PC-9 (cell line): ENCODE measurements around the gene FBRSL1. TPM values are rescaled to one million over a fixed set of nuclear protein-coding genes. Genes with fewer than 3 reads are reported as not detected.
A peak's percentile ranks its signal among the peaks of the same experiment; 100 is the strongest.

Experiments used
- BruUV-seq: library from RNA; stranded (reverse); fragments of 400-500 nt; replicated peaks from 2 replicates; lab custom pipeline; 2021; lab: Mats Ljungman, UMichigan
- CTCF ChIA-PET: fragments of 300-600 bp; sonication (Branson Sonifier 250); formaldehyde crosslinking; loops from one replicate; lab custom pipeline; 2022; ENCODE audit warnings: antibody characterized with exemption; lab: Charles Lee
- POLR2A ChIA-PET: fragments of 300-600 bp; sonication (Branson Sonifier 250); formaldehyde crosslinking; loops from one replicate; lab custom pipeline; 2022; ENCODE audit warnings: antibody characterized with exemption; ENCODE audit not compliant: unreplicated experiment; lab: Charles Lee
- DNase-seq, 2 experiments: peaks; one replicate each; pipeline versions ENCODE4 v3.0.0 to v3.0.0-alpha.2; 2015 to 2022; ENCODE audit warnings: mixed read lengths in 1 of 2
- H2AFZ ChIP-seq: fragments of 200-600 bp; sonication (generic); 2 replicates; pipeline ENCODE4 v1.8.1; 2017; ENCODE audit warnings: antibody characterized with exemption
- H3F3A ChIP-seq: fragments of 200-600 bp; sonication (generic); 2 replicates; pipeline ENCODE4 v1.8.1; 2017; ENCODE audit warnings: antibody characterized with exemption, mild to moderate bottlenecking, low read depth; ENCODE audit not compliant: insufficient read depth
- H3K27ac ChIP-seq: fragments of 200-600 bp; sonication (generic); 2 replicates; pipeline ENCODE4 v1.6.1; 2016; ENCODE audit warnings: mixed run types
- H3K27me3 ChIP-seq: fragments of 200-600 bp; sonication (generic); 2 replicates; pipeline ENCODE4 v1.6.1; 2016; ENCODE audit warnings: low read depth, mixed run types; ENCODE audit not compliant: insufficient read depth
- H3K36me3 ChIP-seq: fragments of 200-600 bp; sonication (generic); 2 replicates; pipeline ENCODE4 v1.6.1; 2016; ENCODE audit warnings: low read depth, mixed run types
- H3K4me1 ChIP-seq: fragments of 200-600 bp; sonication (generic); replicated peaks from 2 replicates; pipeline ENCODE4 v1.6.1; 2016; ENCODE audit warnings: mixed run types; ENCODE audit not compliant: insufficient read depth
- H3K4me2 ChIP-seq: fragments of 200-600 bp; sonication (generic); 2 replicates; pipeline ENCODE4 v1.6.1; 2017; ENCODE audit warnings: mixed run types
- H3K4me3 ChIP-seq: fragments of 200-600 bp; sonication (generic); 2 replicates; pipeline ENCODE4 v1.6.1; 2016; ENCODE audit warnings: mixed run types
- H3K79me2 ChIP-seq: fragments of 200-600 bp; sonication (generic); 2 replicates; pipeline ENCODE4 v1.6.1; 2017; ENCODE audit warnings: low read depth, mixed run types
- H3K9me2 ChIP-seq: fragments of 200-600 bp; sonication (generic); 2 replicates; pipeline ENCODE4 v1.8.1; 2017; ENCODE audit warnings: mild to moderate bottlenecking; ENCODE audit not compliant: insufficient read depth
- H3K9me3 ChIP-seq: fragments of 200-600 bp; sonication (generic); 2 replicates; pipeline ENCODE4 v1.8.1; 2016; ENCODE audit warnings: low read depth; ENCODE audit not compliant: insufficient read depth
- H4K20me1 ChIP-seq: fragments of 200-600 bp; sonication (generic); 2 replicates; pipeline ENCODE4 v1.8.1; 2017; ENCODE audit not compliant: insufficient read depth
- EZH2 ChIP-seq: fragments of 200-600 bp; sonication (generic); IDR thresholded peaks from 2 replicates; pipeline ENCODE4 v1.8.0; 2017; ENCODE audit warnings: antibody characterized with exemption, low read depth
- intact Hi-C: fragments of 100-400 bp; cut with micrococcal nuclease; formaldehyde crosslinking; loops from one replicate; pipeline ENCODE4 v1.10.0; 2022; ENCODE audit not compliant: unreplicated experiment
- total RNA-seq: library from RNA; stranded (reverse); gene quantifications from 2 replicates; pipeline ENCODE4 v1.2.3, GENCODE V29; 2021
- TF ChIP-seq, protein P1 (sequence below): fragments of 200-600 bp; sonication (generic); conservative IDR thresholded peaks from 2 replicates; pipeline ENCODE4 v1.6.1; 2017; ENCODE audit warnings: mixed run types, antibody characterized with exemption, mild to moderate bottlenecking, moderate library complexity

Gene FBRSL1
- total RNA-seq, 1 experiment from 2014 or later, result 59.5 TPM

- no peaks in the 10 kb centered on the region for H3K9me2 ChIP-seq
- H3K27ac ChIP-seq, result no peak overlapping the region
- peaks cover 5% of the 10 kb centered on the region; the same call in 1 of the 2 replicates for H3K9me3 ChIP-seq
- TF ChIP-seq EZH2, result no peak
- TF ChIP-seq, protein P1, sequence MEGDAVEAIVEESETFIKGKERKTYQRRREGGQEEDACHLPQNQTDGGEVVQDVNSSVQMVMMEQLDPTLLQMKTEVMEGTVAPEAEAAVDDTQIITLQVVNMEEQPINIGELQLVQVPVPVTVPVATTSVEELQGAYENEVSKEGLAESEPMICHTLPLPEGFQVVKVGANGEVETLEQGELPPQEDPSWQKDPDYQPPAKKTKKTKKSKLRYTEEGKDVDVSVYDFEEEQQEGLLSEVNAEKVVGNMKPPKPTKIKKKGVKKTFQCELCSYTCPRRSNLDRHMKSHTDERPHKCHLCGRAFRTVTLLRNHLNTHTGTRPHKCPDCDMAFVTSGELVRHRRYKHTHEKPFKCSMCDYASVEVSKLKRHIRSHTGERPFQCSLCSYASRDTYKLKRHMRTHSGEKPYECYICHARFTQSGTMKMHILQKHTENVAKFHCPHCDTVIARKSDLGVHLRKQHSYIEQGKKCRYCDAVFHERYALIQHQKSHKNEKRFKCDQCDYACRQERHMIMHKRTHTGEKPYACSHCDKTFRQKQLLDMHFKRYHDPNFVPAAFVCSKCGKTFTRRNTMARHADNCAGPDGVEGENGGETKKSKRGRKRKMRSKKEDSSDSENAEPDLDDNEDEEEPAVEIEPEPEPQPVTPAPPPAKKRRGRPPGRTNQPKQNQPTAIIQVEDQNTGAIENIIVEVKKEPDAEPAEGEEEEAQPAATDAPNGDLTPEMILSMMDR, result no peak
- H2AFZ ChIP-seq, result no peak overlapping the region
- H3K36me3 ChIP-seq, result no peaks in the 10 kb centered on the region
- no peaks in the 10 kb centered on the region for H3K27me3 ChIP-seq
- ChIA-PET CTCF (interaction anchor here (0.6 kb wide), 1 partner anchor 65 kb away, joined by 11 read pairs; no protein-coding TSS in a partner anchor), POLR2A (no interaction called here)
- H3F3A ChIP-seq, result peaks cover 16% of the 10 kb centered on the region; the same call in 1 of the 2 replicates
- H3K4me1 ChIP-seq, result peaks cover 26% of the 10 kb centered on the region
- H3K4me2 ChIP-seq, result no peak overlapping the region
- BruUV-seq, result no TSS peak
- intact Hi-C loops, result loop anchor here (5.0 kb wide), 1 partner anchor 40 kb away; no protein-coding TSS in a partner anchor
- no peaks in the 10 kb centered on the region for H3K79me2 ChIP-seq
- DNase-seq, result no peak
- H4K20me1 ChIP-seq, result peaks cover 61% of the 10 kb centered on the region
- no peak overlapping the region for H3K4me3 ChIP-seq
Observed at GRCh38 chr12:132521712-132522292, 31.9 kb downstream of the FBRSL1 start.

GRCh38 chr12:132522592-132523380, 32.8 kb downstream of the FBRSL1 start:
- CTCF ChIA-PET, result interaction anchor here (0.6 kb wide), 1 partner anchor 99 kb away, joined by 3 read pairs; no protein-coding TSS in a partner anchor
- POLR2A ChIA-PET, result no interaction called here
- H3K36me3 ChIP-seq, result no peaks in the 10 kb centered on the region
- intact Hi-C loops, result loop anchor here (5.0 kb wide), 1 partner anchor 40 kb away; no protein-coding TSS in a partner anchor
- H3K9me2 ChIP-seq, result no peaks in the 10 kb centered on the region
- H3K27ac ChIP-seq, result no peak overlapping the region
- no TSS peak for BruUV-seq
- no peaks in the 10 kb centered on the region for H3K27me3 ChIP-seq
- H3K9me3 ChIP-seq, result peaks cover 5% of the 10 kb centered on the region; the same call in 1 of the 2 replicates
- H3F3A ChIP-seq, result peaks cover 16% of the 10 kb centered on the region; the same call in 1 of the 2 replicates
- H3K4me2 ChIP-seq, result no peak overlapping the region
- no peak overlapping the region for H3K4me3 ChIP-seq
- H4K20me1 ChIP-seq, result peaks cover 66% of the 10 kb centered on the region
- H3K4me1 ChIP-seq, result peaks cover 26% of the 10 kb centered on the region
- TF ChIP-seq, protein P1, result no peak
- TF ChIP-seq EZH2, result no peak
- no peak for DNase-seq
- no peak overlapping the region for H2AFZ ChIP-seq
- H3K79me2 ChIP-seq, result no peaks in the 10 kb centered on the region

- ChIA-PET CTCF (interaction anchor here (0.6 kb wide), 1 partner anchor 108 kb away, joined by 3 read pairs; no protein-coding TSS in a partner anchor), POLR2A (no interaction called here)
- BruUV-seq, result no TSS peak
- H3K27me3 ChIP-seq, result no peaks in the 10 kb centered on the region
- H3K79me2 ChIP-seq, result no peaks in the 10 kb centered on the region
- H2AFZ ChIP-seq, result no peak overlapping the region
- peaks cover 73% of the 10 kb centered on the region for H4K20me1 ChIP-seq
- H3K4me2 ChIP-seq, result peak overlapping the region; percentile 49
- H3F3A ChIP-seq, result peaks cover 16% of the 10 kb centered on the region; the same call in 1 of the 2 replicates
- H3K4me1 ChIP-seq, result peaks cover 26% of the 10 kb centered on the region
- peak in 1 of 2 experiments; percentile 63 for DNase-seq
- H3K27ac ChIP-seq, result no peak overlapping the region
- H3K9me3 ChIP-seq, result no peaks in the 10 kb centered on the region
- intact Hi-C loops, result loop anchor here (1.0 to 5.0 kb wide), 2 partner anchors 29 to 39 kb away; no protein-coding TSS in a partner anchor
- H3K4me3 ChIP-seq, result no peak overlapping the region
- no peaks in the 10 kb centered on the region for H3K36me3 ChIP-seq
- no peaks in the 10 kb centered on the region for H3K9me2 ChIP-seq
- TF ChIP-seq EZH2, result no peak
- TF ChIP-seq, protein P1, result peak; percentile 83
Observed at GRCh38 chr12:132523576-132524331, 33.8 kb downstream of the FBRSL1 start.
